Rectal smooth muscle tissue (tissue), 1 donor: Measurements from ENCODE around the gene FTO.

Experiments used
- H3K27ac ChIP-seq: one replicate; pipeline ENCODE4 v1.7.0; 2013; ENCODE audit warnings: low read depth, low read length, inconsistent platforms
- H3K27me3 ChIP-seq: one replicate; pipeline ENCODE4 v1.7.0; 2013; ENCODE audit warnings: low read length; ENCODE audit not compliant: control insufficient read depth, insufficient read depth
- H3K36me3 ChIP-seq: one replicate; pipeline ENCODE4 v1.7.0; 2013; ENCODE audit warnings: low read length; ENCODE audit not compliant: control insufficient read depth, insufficient read depth
- H3K4me1 ChIP-seq: one replicate; pipeline ENCODE4 v1.7.0; 2013; ENCODE audit warnings: low read length; ENCODE audit not compliant: control insufficient read depth, insufficient read depth
- H3K4me3 ChIP-seq: one replicate; pipeline ENCODE4 v1.7.0; 2013; ENCODE audit warnings: low read length
- H3K9ac ChIP-seq: one replicate; pipeline ENCODE4 v1.7.0; 2013; ENCODE audit warnings: low read length

The FTO gene

DNA sequence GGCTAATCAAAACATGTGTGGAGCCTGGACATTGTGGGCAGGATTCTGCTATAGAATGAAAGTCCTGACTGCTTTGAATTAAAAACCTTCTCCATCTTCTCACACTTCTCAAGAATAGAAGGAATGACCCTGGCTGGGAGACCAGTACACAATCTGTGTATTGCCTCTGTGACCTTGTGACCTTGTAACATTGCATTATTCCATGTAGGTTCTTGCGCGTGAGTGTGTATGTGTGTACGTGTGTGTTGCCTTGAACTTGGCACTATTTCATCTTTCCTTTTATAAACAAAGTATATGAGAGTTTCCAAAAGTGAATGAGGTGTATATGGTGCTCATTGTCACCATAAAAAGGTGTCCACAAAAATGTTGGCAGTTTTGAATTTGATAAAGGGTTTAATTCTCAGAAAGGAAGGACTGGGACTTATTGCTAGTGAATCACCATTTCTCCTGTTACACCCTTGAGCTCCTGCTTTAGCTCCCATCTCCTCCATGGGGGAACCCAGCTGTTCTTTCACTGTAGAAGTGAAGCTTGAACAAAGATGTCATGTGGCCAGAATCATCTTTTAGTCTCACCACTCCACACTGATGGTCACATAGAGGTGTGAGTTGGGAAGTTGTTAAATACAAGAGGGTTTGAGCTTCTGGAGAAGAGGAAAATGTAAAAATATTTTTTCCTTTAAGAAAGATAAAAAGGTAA is 244.9 kb downstream of the FTO start:
- H3K27ac ChIP-seq: no peak overlapping the region
- no peaks in the 10 kb centered on the region for H3K27me3 ChIP-seq
- H3K36me3 ChIP-seq: no peaks in the 10 kb centered on the region
- H3K4me1 ChIP-seq: no peaks in the 10 kb centered on the region
- H3K9ac ChIP-seq: no peak overlapping the region
- H3K4me3 ChIP-seq: no peak overlapping the region

DNA sequence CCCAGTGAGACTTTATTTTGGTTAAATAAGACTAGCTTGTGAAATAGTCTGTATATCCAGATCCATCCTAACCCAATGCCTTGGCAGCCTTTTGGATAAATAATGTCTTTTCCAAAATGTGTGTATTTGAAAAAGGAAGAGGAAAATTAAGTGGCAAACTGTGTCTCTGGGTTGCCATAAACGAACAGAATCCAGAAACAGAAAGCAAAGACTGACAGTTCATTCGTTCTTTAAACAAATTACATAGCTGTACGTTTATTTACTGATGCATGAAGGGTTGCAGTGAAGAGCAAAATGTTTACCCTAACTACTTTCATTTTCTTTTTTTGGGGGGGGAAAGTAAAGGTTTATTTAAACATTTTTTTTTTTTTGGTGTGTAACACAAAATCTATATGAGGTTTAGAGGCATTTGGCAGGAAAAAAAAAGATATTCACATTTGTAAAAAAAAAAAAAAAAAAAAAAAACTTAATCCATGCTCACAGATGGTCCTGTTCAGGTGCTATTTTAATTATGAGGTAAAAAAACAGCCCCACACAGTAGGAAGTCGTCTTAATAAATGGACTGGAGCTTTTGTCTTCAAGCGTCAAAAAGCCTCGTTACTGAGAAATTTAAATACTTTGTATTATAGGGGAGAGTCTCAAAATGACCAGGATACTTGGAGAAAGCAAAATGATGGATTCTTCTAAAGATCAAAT is 245.9 kb downstream of the FTO start:
- Histone ChIP-seq H3K36me3 (no peaks in the 10 kb centered on the region), H3K27me3 (no peaks in the 10 kb centered on the region), H3K27ac (no peak overlapping the region), H3K4me1 (no peaks in the 10 kb centered on the region), H3K9ac (no peak overlapping the region), H3K4me3 (no peak overlapping the region)

DNA sequence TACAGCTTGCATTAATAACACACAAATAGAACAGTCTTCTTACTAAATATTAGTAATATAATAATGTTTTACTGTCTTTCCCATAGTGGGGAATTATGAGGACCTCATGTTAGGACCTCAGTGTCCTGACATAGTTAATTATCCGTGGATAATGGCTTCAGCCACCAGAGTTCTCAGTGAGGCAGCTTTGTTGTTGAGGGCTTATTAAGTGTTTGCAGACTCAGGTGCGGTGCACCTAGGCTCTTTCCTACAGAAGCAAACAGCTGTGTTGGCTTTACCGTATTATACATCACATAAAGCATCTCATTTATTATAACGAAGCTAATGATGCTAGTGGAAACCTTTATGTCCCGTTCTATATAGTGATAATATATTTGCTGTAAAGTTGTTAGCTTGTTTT is 246.7 kb downstream of the FTO start:
- Histone ChIP-seq H3K9ac (no peak overlapping the region), H3K36me3 (no peaks in the 10 kb centered on the region), H3K4me1 (no peaks in the 10 kb centered on the region), H3K27me3 (no peaks in the 10 kb centered on the region), H3K4me3 (no peak overlapping the region), H3K27ac (no peak overlapping the region)

DNA sequence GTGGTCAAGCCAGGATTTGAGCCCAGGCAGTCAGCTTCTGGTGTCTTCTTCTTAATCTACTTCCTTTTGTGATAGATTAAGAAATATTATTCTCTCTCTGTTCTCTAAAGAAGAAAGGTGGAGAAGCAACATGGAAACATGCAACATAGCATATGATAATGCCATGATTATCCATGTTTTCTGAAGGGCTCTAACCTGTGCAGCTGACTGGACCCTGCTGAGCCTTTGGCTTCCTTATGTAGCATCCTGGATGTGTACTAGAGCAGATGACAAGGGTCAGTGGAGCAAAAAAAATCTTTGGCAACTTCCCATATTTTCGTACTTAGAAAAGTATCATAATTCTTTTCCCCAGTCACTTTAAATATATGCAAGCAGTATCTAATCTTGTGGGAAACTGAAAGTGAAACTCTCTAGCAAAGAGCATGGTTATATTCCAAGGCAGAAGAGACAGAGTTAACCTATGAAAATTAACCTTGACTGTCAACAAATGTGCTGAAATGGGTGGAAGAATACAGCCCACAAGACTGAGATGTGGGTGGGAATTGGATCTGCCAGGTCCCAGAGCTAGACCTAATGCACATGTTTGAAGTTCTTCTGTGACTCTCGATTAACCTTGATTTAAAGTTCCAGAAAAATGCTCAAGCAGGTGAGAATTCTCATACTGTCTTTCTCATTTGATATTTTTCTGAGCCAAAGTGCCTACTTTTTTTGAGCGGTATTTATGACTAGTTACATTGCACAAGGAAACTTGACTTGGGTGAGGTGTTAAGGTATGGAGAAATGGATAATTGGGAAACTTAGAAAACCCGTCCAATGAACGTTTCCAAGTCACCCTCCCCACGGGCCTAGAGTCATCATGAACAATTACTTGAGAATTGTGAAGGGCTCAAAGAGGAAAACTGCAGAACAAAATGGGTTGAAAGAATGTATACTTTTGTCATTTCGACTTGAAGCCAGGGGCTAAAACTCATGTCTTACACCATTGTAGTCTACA is 248.6 kb downstream of the FTO start:
- Histone ChIP-seq H3K36me3 (no peaks in the 10 kb centered on the region), H3K27ac (no peak overlapping the region), H3K9ac (no peak overlapping the region), H3K4me3 (no peak overlapping the region), H3K27me3 (no peaks in the 10 kb centered on the region), H3K4me1 (no peaks in the 10 kb centered on the region)

DNA sequence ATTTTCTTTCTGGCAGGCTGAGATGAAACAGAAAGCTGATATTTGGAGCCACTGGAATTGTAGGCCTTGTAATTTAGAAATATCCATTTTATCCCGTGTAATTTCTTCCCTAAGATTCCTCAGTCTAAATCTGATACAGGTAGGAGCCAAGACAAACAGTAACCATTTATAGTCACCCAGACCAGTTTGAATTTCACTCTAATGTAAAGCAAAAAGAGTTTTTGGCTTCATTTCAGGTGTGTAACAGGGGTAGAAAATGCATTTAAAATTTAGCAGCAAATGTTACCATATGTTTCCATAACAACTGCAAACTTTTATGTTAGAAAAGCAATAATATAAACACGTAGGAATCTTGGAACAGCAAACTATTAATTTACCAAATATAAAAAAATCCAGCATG is 249.4 kb downstream of the FTO start:
- no peak overlapping the region for H3K9ac ChIP-seq
- H3K27me3 ChIP-seq: no peaks in the 10 kb centered on the region
- no peaks in the 10 kb centered on the region for H3K4me1 ChIP-seq
- H3K36me3 ChIP-seq: no peaks in the 10 kb centered on the region
- no peak overlapping the region for H3K4me3 ChIP-seq
- H3K27ac ChIP-seq: no peak overlapping the region

DNA sequence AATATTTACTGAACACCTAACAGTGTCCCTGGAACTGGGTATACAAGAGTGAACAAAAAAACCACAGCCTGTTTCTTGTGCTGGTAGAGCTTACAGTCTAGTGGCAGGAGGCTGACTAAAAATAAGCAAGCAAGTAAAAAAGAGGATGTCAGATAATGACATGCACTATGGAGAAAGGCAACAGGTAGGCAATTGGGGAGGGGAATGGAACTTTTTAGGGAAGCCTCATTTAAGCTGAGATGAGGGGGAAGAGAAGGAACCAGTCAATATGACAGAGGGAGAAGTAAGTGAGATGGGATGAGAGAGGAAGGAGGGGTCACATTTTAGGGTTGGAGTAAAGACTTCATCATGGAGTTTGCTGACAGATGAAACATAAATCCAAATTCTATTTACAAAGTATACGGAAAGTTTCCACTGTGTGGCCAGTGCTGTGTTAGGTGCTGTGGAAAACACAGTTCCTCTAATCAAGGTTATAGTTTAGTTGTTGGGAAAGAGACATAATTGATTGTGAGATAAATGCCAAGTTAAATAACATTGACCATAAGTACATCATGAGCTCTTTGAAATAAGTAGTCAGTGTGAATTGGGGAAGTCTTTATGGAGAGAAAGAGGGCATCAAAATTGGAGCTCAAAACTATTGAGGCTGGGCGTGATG is 251.4 kb downstream of the FTO start:
- no peaks in the 10 kb centered on the region for H3K4me1 ChIP-seq
- H3K27me3 ChIP-seq: no peaks in the 10 kb centered on the region
- no peaks in the 10 kb centered on the region for H3K36me3 ChIP-seq
- H3K4me3 ChIP-seq: no peak overlapping the region
- no peak overlapping the region for H3K9ac ChIP-seq
- H3K27ac ChIP-seq: no peak overlapping the region

DNA sequence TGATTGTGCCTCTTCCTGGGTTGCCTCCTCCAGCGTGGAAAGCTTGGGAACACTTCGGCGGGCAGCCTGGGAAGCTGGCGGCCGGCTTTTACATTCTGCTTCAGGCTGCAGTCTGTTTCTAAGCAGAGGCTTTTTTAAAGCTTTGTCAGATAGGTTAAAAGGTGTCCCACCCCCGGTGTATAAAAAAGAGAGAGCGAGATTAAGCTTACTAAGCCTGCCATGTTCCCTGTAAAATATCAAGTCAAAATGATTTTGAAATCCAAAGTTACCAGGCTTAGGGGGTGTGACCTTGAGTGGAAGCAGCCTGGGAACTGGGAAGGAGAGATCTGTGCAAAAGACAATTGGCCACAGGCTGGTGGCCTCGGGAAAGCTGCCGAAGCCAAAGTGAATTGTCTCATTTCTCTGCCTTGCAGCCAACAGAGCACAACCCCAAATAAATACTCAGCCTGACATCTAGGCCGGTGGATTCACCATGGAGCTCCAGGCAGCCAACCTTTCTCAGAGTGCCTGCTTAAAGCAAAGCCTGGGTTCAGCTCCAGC is 254.5 kb downstream of the FTO start:
- Histone ChIP-seq H3K27ac (no peak overlapping the region), H3K4me3 (no peak overlapping the region), H3K9ac (no peak overlapping the region), H3K27me3 (no peaks in the 10 kb centered on the region), H3K36me3 (no peaks in the 10 kb centered on the region), H3K4me1 (no peaks in the 10 kb centered on the region)

DNA sequence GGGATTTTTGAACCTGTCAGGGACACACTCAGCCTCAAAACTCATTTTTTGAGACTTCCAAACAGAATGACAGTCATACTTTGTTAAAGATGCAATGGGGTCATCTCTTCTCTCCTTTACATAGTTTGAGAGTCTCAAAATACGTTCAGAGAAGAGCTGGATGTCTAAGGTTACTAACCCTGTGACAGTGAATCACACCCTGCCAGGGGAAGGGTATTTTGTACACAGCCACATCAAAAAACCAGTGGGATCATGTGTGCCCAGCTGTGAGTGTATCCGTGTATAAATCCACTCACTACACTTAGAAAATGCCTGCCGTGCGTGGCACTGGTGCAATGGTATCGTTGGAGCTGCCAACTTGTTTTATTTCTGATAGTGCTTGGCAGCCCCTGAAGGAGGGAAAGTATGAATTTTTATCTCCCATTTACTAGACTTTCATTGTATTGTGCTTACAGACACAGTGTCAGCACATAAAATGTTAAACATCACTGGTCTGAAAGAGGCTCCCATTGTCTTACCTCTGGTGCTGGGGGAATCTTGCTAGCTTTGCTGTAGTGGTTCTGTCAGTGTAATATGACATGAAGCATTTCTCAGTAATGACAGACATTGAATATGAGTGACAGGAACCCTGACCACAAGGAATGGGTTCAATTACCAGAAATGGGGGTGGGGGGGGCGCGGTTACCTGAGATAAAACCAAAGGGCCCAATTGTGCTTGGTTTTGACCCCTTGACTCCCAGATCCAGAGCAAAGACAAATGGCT is 256.3 kb downstream of the FTO start:
- H3K27me3 ChIP-seq: no peaks in the 10 kb centered on the region
- H3K9ac ChIP-seq: no peak overlapping the region
- H3K36me3 ChIP-seq: no peaks in the 10 kb centered on the region
- H3K27ac ChIP-seq: no peak overlapping the region
- no peaks in the 10 kb centered on the region for H3K4me1 ChIP-seq
- H3K4me3 ChIP-seq: no peak overlapping the region

DNA sequence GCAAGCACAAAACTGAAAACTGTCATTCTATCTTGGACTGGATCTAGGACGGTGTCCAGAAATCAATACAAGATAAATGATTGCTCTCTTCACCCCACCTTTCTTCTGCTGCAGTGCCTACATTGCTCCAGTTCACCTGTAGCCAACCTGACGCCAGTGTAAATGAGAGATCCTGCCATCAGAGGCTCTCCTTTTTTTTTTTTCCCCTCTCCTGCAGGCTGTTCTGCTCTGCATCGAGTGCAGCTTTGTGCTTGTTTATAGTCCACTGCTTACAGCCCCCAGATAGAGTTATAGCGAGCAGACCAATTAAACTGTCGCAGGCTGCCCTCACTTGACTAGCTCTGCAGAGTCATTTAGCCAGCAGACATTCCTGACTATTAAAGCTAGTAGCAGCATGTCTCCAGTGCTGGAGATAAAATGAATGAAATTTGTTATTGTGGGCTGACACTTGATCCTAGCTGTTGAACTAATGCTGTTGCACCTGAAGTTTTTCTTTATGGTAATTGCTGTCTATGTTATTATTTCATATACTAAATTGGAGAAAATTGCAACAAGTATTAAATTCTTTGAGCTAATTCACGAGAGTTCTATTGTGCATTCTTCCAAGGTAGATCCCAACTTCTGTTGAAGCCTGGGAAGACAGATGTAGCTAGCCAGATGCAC is 257.1 kb downstream of the FTO start:
- no peaks in the 10 kb centered on the region for H3K27me3 ChIP-seq

DNA sequence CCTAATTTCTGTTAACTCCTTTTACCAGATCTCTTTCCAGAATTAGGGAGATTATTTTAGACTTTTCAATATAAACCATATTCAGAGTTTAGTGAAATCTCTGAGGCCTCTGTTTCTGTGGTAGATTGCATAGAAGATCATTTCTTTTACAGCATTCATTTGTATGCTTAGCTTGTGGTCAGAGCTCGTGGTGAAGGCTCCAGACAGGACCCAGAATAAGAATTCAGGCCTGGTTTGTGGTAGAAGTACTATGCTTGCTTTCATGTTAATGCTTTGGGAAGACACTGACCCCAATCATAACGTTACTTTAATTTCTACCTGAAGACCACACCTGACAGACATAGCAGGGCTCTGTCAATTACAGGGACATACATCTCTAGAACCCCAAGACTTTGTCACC is 258.1 kb downstream of the FTO start:
- Histone ChIP-seq H3K27me3 (no peaks in the 10 kb centered on the region), H3K36me3 (no peaks in the 10 kb centered on the region), H3K27ac (no peak overlapping the region), H3K9ac (no peak overlapping the region), H3K4me1 (no peaks in the 10 kb centered on the region), H3K4me3 (no peak overlapping the region)

More for the DNA sequence above, 257.1 kb downstream of the FTO start:
- no peak overlapping the region for H3K4me3 ChIP-seq
- H3K4me1 ChIP-seq: no peaks in the 10 kb centered on the region
- H3K27ac ChIP-seq: no peak overlapping the region
- H3K9ac ChIP-seq: no peak overlapping the region
- H3K36me3 ChIP-seq: no peaks in the 10 kb centered on the region

DNA sequence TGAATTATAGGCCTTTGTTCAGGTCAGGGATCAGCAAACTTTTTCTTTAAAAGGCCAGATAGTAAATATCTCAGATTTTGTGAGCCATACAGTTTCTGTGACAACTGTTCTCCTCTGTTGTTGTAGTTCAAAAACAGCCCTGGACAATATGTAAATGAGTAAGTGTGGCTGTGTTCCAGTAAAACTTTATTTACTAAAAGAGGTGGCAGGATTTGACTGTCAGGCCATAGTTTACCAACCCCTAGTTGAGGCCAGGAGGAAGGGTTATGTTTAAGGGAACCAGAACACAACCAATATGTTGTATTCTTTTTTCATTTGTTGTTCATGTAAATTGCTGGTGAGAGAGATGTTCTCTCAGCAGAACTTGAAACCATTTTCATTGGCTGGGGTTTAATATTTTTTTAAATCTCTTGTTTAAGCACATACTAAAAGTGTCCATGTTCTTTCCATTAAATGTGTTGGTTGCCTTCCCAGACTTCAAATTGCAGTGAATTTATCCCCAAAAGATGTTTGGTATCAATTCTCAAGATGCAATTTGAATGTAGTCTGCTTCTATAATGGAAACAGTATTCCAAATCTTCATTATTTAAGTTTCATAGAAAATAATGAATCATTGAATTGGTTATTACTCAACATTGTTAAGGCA is 260.3 kb downstream of the FTO start:
- Histone ChIP-seq H3K27ac (no peak overlapping the region), H3K4me1 (no peaks in the 10 kb centered on the region), H3K4me3 (no peak overlapping the region), H3K27me3 (no peaks in the 10 kb centered on the region), H3K36me3 (no peaks in the 10 kb centered on the region), H3K9ac (no peak overlapping the region)
